Stimulated activated CD4-positive, alpha-beta T cell treated with anti-CD3 and anti-CD28 coated beads, Interleukin-4, amount 100 ng/mL, for 4 hours (primary cell): ENCODE measurements around the gene USP31.

Experiments
- DNase-seq, 2 experiments: peaks; one replicate each; pipeline ENCODE4 v3.0.0-alpha.2; 2020

USP31 gene

GRCh38 chr16:23055481-23055880 lies 93.8 kb downstream of the USP31 start:
- DNase-seq = no peak

DNA sequence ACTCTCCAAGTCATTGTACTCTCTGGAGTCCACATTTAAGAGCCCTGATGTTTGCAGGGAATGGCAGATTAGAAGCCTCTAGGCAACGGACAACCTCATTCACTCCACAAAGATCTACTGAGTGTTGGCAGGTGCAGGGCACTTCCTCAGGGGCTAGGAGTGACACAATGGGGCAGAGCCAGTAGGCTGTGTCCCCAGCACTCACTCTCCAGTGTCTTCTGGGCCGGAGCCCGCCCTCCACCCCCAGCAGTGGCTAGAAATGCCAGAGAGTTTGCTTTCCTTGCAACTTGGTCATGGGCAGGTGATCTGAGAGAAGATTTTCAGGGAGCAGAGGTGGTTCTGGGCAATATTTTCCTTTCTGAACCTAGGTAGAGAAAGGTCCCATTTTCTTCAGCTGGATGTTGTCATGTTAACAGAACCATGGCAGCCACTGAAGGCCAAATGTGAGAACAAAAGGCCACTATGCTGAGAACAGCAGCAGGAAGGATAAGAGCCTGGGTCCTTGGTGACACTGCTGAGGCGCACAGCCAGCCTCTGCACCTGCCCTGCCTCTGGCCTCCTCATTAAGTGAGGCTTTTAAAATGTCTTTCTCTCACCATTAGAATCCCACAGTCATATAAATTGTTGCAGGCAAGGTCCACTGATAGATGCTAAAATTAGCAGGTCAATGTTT lies 96.2 kb downstream of the USP31 start:
- no peak for DNase-seq

DNA sequence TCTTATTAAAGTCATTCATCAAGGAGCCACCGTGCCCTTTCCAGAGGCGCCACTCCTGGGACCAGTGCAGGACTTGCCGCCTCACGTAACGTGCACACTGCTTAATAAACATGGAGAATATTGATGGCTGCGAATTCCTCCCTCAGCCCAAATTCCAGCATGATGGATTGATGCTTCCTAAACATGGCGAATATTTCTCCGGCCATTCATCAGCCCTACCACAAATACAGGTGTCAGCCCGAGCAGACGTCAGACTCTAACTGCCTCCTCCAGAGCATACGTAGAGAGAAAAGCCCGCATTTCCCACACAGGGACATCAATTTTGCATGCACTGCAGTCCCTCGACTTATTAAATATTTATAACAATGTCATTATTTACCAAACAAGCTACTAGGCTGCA lies 97.0 kb downstream of the USP31 start:
- DNase-seq = no peak

GRCh38 chr16:23051587-23051986 lies 97.7 kb downstream of the USP31 start:
- no peak for DNase-seq

DNA sequence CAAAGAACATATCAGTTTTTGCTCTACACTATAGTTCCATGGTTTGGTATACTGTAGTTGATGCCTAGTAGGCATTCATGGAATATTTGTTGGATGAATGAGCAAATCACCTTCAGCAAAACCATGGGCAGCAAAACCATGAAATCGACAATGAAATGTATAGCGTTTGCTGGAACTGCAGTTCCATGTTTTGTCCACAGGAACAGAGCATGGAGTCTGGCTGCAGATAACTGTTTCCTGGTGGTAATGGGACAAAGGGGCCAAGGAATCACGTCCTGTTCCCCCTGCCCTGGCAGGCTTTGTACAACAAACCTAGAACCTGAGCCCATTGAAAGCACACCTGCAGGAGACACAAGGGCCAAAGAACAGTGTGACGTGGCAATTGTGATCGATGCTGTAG lies 101.1 kb downstream of the USP31 start:
- DNase-seq = no peak

DNA sequence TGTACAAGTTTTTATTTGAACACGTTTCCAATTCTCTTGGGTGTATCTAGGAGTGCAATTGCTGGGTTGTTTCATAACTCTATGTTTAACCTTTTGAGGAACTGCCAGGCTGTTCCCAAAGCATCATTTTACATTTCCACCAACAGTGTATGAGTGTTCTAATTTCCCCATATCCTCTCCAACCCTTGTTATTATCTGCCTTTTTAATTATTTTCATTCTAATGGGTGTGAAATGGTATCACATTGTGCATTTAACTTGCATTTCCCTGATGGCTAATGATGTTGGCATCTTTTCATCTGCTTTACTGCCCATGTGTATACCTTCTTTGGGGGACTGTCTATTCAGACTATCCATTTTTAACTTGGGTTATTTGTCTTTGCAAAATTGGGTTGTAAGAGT lies 104.2 kb downstream of the USP31 start:
- DNase-seq = no peak

GRCh38 chr16:23040246-23040645 lies 109.0 kb downstream of the USP31 start:
- no peak for DNase-seq

DNA sequence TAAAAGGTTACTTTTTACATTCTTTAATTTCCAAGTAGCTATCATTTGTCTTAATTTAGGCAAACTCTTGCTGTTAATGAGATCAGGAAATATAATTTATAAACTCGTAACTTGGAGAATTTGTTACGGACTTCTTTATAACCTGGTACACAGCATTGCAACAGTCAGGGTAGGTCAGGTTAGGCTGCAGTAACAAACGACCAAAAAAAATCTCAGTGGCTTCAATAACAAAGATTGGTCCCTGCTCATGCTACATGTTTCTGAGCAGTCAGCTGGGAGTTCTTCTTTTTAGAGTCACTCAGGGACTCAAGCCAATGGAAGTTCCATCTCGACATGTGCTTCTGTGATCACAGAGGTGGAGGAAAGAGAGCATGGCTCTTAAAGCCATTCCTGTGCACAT lies 110.1 kb downstream of the USP31 start:
- DNase-seq = no peak

GRCh38 chr16:23035240-23035639 lies 114.0 kb downstream of the USP31 start:
- DNase-seq = no peak

DNA sequence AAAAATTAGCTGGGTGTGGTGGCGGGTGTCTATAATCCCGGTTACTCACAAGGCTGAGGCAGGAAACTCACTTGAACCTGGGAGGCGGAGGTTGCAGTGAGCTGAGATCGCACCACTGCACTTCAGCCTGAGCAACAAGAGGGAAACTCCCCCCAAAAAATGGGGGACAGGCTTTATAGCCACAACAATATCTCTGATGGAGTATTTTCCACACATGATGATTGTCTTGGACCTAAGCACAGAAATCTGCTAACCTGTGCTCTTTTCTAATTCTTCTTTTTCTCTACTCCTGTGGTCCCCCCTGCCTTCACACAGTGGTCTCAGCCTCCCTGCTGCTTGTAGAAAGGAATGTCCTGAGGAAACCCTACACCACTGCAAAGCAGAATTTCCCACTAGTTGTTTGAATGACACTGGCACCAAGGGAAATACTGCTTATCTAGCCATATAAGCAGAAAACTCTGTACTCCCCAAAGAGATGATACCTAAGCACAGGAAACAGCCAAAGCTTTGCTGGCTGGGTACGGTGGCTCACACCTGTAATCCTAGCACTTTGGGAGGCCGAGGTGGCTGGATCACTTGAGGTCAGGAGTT lies 117.6 kb downstream of the USP31 start:
- DNase-seq = no peak

- no peak for DNase-seq
These were observed 119.4 kb downstream of the USP31 start for GRCh38 chr16:23029733-23030420.

- no peak for DNase-seq
These were observed 121.9 kb downstream of the USP31 start for GRCh38 chr16:23027386-23027785.

- DNase-seq = no peak
These were observed 122.4 kb downstream of the USP31 start for GRCh38 chr16:23026784-23027362.

DNA sequence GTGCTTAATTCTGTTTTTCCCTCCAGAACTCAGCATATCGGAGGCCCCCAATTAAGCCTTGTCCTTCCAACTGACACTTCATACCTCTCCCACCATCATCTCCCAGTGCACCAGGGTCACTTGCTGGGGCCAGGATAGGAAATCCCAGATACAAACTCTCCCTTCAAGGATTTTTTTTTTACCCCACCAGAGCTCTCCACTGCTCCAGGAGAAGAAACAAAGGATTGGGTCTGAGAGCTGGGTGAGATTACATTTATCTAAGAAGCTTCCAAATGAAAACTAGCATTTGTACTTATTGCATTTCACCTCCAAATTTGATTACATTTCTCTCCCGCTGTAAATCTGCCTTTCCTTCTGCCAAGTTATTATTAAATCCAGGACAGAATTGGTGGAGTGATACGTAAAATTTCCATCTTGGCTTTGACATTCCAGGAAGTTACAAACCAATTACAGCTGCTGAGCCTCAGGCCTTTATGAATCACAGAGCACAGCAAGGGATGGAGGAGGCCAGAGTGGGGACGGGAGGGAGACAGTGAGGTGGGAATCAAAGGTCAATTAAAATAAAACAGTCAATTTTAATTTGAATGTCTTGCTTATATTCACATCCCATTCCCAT lies 123.5 kb downstream of the USP31 start:
- DNase-seq = no peak

DNA sequence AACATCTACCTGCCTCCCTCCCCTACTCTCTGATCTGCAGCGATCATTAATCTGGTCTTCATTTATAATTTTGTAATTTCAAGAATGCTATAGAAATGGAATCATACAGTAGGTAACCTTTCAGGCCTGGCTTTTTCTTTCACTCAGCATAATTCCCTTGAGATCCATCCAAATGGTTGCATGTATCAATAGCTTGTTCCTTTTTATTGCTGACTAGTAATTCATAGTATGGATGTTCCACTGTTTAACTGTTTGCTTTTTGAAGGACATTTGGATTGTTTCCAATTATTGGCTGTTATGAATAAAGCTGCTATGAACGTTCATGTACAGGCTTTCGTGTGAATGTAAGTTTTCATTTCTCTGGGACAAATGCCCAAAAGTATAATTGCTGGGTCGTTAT lies 125.2 kb downstream of the USP31 start:
- no peak for DNase-seq

GRCh38 chr16:23020084-23020483 lies 129.2 kb downstream of the USP31 start:
- no peak for DNase-seq

DNA sequence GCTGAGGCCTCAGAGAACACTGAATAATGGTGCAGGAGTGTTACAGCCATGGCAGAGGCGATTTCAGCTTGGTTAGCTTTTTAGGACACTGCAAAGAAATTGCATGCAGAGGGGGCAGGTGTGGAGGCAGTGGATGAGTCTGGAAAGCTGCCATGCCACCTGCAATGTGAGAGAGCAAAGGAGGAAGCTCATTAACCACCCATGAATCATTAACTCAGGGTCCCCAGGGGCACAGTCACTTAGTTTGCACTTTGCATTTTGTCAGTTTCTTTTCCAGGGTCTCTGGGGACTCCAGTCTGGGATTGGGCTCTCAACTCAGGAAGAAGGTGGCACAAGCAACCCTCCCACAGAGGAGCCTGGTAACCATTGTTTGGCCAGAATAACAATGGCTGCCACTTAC lies 132.9 kb downstream of the USP31 start:
- DNase-seq = no peak

GRCh38 chr16:23015580-23015979 lies 133.7 kb downstream of the USP31 start:
- no peak for DNase-seq

DNA sequence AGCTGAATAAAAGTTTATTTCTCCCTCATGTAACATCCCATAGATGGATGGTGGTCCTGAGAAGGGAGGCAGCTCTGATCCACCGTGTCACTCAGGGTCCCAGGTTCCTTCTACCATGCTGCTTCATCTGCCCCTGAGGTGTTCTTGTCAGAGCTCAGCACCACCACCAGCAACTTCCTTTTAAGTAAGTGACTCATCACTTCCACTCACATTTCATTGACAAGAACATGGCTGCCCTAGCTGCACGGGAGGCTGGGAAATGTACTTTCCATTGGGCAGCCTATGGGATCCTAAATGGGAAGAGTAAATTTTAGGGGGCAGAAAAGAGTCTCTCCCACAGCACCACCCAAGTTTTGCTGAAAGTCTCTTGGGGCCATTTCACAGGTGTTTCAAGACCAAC lies 134.7 kb downstream of the USP31 start:
- no peak for DNase-seq
